ENCODE measurements around the gene HDAC4. TPM values are rescaled to one million over a fixed set of nuclear protein-coding genes. Genes with fewer than 3 reads are reported as not detected.

Gene HDAC4
- total and polyA plus RNA-seq, 2 donors (not counting 1 experiment from before 2014, with no cell fraction given) = 13.5 to 46.0 TPM

- Histone ChIP-seq H3K79me2 (ENCODE audit: control insufficient read depth, insufficient read depth, low read length) (no peaks in the 10 kb centered on the region), H2AFZ (ENCODE audit: insufficient read depth, low read depth, low read length, poor library complexity, severe bottlenecking) (no peak overlapping the region), H4K20me1 (ENCODE audit: control insufficient read depth, insufficient read depth, low read length, poor library complexity, severe bottlenecking) (no peaks in the 10 kb centered on the region), H3K4me1 (ENCODE audit: control insufficient read depth in 2 of 2, insufficient read depth in 2 of 2, low read length in 2 of 2) (no peaks in the 10 kb centered on the region), H3K4me3 (ENCODE audit: control extremely low read depth in 1 of 5, extremely low read depth in 1 of 5, insufficient read depth in 1 of 5, low read depth in 2 of 5, low read length in 4 of 5) (no peak overlapping the region), H3K27ac (ENCODE audit: low read length in 2 of 2) (no peak overlapping the region), H3K4me2 (replicated peaks; ENCODE audit: low read depth, low read length, poor library complexity, severe bottlenecking) (no peak overlapping the region), H3K9me3 (ENCODE audit: control extremely low read depth in 1 of 3, control insufficient read depth in 2 of 3, insufficient read depth in 1 of 3, low read length in 2 of 3) (no peaks in the 10 kb centered on the region), H3K27me3 (replicated peaks in 1 of 4; ENCODE audit: control extremely low read depth in 1 of 4, control insufficient read depth in 3 of 4, insufficient read depth in 4 of 4, low read length in 3 of 4) (no peaks in the 10 kb centered on the region), H3K36me3 (replicated peaks in 1 of 2; ENCODE audit: control extremely low read depth in 1 of 2, control insufficient read depth in 1 of 2, extremely low read depth in 1 of 2, insufficient read depth in 2 of 2, low read length in 1 of 2) (peaks cover 0 to 40% of the 10 kb centered on the region in 2 experiments), H3K9ac (ENCODE audit: low read length) (no peak overlapping the region)
- POLR2A ChIA-PET = no interaction called here
- Mint-ChIP-seq H3K4me3 (no peak overlapping the region), H3K27me3 (no peaks in the 10 kb centered on the region), H3K4me1 (no peaks in the 10 kb centered on the region), H3K9me3 (ENCODE audit: insufficient read depth) (no peaks in the 10 kb centered on the region), H3K27ac (no peak overlapping the region)
- ATAC-seq (ENCODE audit: low read depth) = no peak
- no peak for DNase-seq
- intact Hi-C loops (cut with micrococcal nuclease) = no loop called here
- no peak for TF ChIP-seq EZH2 (IDR thresholded peaks at IDR 0.05; ENCODE audit: borderline replicate concordance, insufficient read depth, low read depth, low read length, poor library complexity, severe bottlenecking)
- TF ChIP-seq CTCF (IDR thresholded peaks at IDR 0.05) = no peak
- CTCF ChIA-PET = no interaction called here
- over 99% methylated on average over 9 of the region's 9 CpGs for WGBS (ENCODE audit: insufficient coverage)
Observed at GRCh38 chr2:239106966-239107365, 293.9 kb downstream of the HDAC4 start.

- Mint-ChIP-seq H3K4me1 (no peaks in the 10 kb centered on the region), H3K9me3 (ENCODE audit: insufficient read depth) (no peaks in the 10 kb centered on the region), H3K27me3 (no peaks in the 10 kb centered on the region), H3K4me3 (no peak overlapping the region), H3K27ac (no peak overlapping the region)
- intact Hi-C loops (cut with micrococcal nuclease) = no loop called here
- TF ChIP-seq EZH2 (IDR thresholded peaks at IDR 0.05; ENCODE audit: borderline replicate concordance, insufficient read depth, low read depth, low read length, poor library complexity, severe bottlenecking) = no peak
- TF ChIP-seq CTCF (IDR thresholded peaks at IDR 0.05) = no peak
- WGBS (ENCODE audit: insufficient coverage) = 71% methylated on average over 7 of the region's 11 CpGs
- no peak for ATAC-seq (ENCODE audit: low read depth)
- H3K9me3 ChIP-seq (ENCODE audit: control extremely low read depth in 1 of 3, control insufficient read depth in 2 of 3, insufficient read depth in 1 of 3, low read length in 2 of 3) = no peaks in the 10 kb centered on the region
- DNase-seq = no peak
- no peak overlapping the region for H3K9ac ChIP-seq (ENCODE audit: low read length)
- H3K36me3 ChIP-seq (replicated peaks in 1 of 2; ENCODE audit: control extremely low read depth in 1 of 2, control insufficient read depth in 1 of 2, extremely low read depth in 1 of 2, insufficient read depth in 2 of 2, low read length in 1 of 2) = peaks cover 0 to 40% of the 10 kb centered on the region in 2 experiments
- no peak overlapping the region for H3K4me3 ChIP-seq (ENCODE audit: control extremely low read depth in 1 of 5, extremely low read depth in 1 of 5, insufficient read depth in 1 of 5, low read depth in 2 of 5, low read length in 4 of 5)
- H2AFZ ChIP-seq (ENCODE audit: insufficient read depth, low read depth, low read length, poor library complexity, severe bottlenecking) = no peak overlapping the region
- ChIA-PET POLR2A (no interaction called here), CTCF (no interaction called here)
- H4K20me1 ChIP-seq (ENCODE audit: control insufficient read depth, insufficient read depth, low read length, poor library complexity, severe bottlenecking) = no peaks in the 10 kb centered on the region
- no peaks in the 10 kb centered on the region for H3K4me1 ChIP-seq (ENCODE audit: control insufficient read depth in 2 of 2, insufficient read depth in 2 of 2, low read length in 2 of 2)
- H3K4me2 ChIP-seq (replicated peaks; ENCODE audit: low read depth, low read length, poor library complexity, severe bottlenecking) = no peak overlapping the region
- H3K79me2 ChIP-seq (ENCODE audit: control insufficient read depth, insufficient read depth, low read length) = no peaks in the 10 kb centered on the region
- H3K27ac ChIP-seq (ENCODE audit: low read length in 2 of 2) = no peak overlapping the region
- no peaks in the 10 kb centered on the region for H3K27me3 ChIP-seq (replicated peaks in 1 of 4; ENCODE audit: control extremely low read depth in 1 of 4, control insufficient read depth in 3 of 4, insufficient read depth in 4 of 4, low read length in 3 of 4)
Observed at GRCh38 chr2:239106314-239106908, 294.4 kb downstream of the HDAC4 start.
